SK-N-SH (cell line): ENCODE results near the gene HAVCR1.

Source experiments
- CHD2 ChIP-seq: fragments of 150-350 bp; IDR thresholded peaks from 2 replicates; pipeline ENCODE4 v1.6.1; 2018; ENCODE audit warnings: low read length; ENCODE audit not compliant: partially characterized antibody
- ELF1 ChIP-seq: IDR thresholded peaks from 2 replicates; pipeline ENCODE4 v1.4.0; 2012
- EZH2phosphoT487 ChIP-seq: fragments of 200-600 bp; sonication (generic); IDR thresholded peaks from 2 replicates; pipeline ENCODE4 v1.6.1; 2017; ENCODE audit warnings: low read depth, mixed run types, mild to moderate bottlenecking, antibody characterized with exemption, moderate library complexity, borderline replicate concordance
- GABPA ChIP-seq: IDR thresholded peaks from 2 replicates; pipeline ENCODE4 v1.4.0; 2012; ENCODE audit warnings: low read depth, mild to moderate bottlenecking
- GATA2 ChIP-seq: sonication (generic); formaldehyde crosslinking; IDR thresholded peaks from 2 replicates; pipeline ENCODE4 v1.5.0; 2020; ENCODE audit warnings: mild to moderate bottlenecking, missing genetic modification reagents
- MXI1 ChIP-seq: IDR thresholded peaks from 2 replicates; pipeline ENCODE4 v1.6.1; 2012; ENCODE audit warnings: mild to moderate bottlenecking, low read depth, low read length, improper control_type of control experiment
- SMC3 ChIP-seq: IDR thresholded peaks from 2 replicates; pipeline ENCODE4 v1.6.1; 2012; ENCODE audit warnings: low read depth, low read length, improper control_type of control experiment
- TF ChIP-seq, protein P1 (sequence below): IDR thresholded peaks from 2 replicates; pipeline ENCODE4 v1.4.0; 2012; ENCODE audit warnings: low read depth
- TF ChIP-seq, protein P2 (sequence below): fragments of 200-600 bp; sonication (generic); IDR thresholded peaks from 2 replicates; pipeline ENCODE4 v1.6.1; 2017; ENCODE audit warnings: antibody characterized with exemption, mild to moderate bottlenecking, moderate library complexity
- TF ChIP-seq, protein P3 (sequence below): IDR thresholded peaks from 2 replicates; pipeline ENCODE4 v1.6.1; 2012; ENCODE audit warnings: mild to moderate bottlenecking, low read depth, low read length, moderate library complexity

DNA sequence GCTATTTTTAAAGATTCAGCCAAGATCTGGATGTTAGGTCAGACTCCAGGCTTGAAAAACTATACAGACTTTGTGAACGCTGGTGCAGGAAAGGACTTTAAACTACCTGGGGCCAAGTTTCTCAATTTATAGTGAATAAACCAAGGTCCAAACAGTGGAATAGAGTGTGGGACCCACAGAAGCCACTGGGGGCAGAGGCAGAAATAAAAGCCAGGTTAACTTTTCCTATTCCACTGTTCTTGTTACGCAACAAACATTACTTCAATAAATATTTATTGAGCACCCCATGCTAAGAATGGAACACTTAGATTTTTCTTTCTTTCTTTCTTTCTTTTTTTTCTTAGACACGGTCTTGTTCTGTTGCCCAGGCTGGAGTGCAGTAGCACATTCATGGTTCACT lies 11.0 kb upstream of the HAVCR1 start:
- TF ChIP-seq, protein P1, sequence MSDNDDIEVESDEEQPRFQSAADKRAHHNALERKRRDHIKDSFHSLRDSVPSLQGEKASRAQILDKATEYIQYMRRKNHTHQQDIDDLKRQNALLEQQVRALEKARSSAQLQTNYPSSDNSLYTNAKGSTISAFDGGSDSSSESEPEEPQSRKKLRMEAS = no peak
- TF ChIP-seq ELF1 (no peak), GABPA (no peak), CHD2 (no peak), SMC3 (no peak), MXI1 (no peak), EZH2phosphoT487 (no peak), GATA2 (no peak)
- TF ChIP-seq, protein P2, sequence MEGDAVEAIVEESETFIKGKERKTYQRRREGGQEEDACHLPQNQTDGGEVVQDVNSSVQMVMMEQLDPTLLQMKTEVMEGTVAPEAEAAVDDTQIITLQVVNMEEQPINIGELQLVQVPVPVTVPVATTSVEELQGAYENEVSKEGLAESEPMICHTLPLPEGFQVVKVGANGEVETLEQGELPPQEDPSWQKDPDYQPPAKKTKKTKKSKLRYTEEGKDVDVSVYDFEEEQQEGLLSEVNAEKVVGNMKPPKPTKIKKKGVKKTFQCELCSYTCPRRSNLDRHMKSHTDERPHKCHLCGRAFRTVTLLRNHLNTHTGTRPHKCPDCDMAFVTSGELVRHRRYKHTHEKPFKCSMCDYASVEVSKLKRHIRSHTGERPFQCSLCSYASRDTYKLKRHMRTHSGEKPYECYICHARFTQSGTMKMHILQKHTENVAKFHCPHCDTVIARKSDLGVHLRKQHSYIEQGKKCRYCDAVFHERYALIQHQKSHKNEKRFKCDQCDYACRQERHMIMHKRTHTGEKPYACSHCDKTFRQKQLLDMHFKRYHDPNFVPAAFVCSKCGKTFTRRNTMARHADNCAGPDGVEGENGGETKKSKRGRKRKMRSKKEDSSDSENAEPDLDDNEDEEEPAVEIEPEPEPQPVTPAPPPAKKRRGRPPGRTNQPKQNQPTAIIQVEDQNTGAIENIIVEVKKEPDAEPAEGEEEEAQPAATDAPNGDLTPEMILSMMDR = peak; percentile 9; the same call in 1 of the 2 replicates
- TF ChIP-seq, protein P3, sequence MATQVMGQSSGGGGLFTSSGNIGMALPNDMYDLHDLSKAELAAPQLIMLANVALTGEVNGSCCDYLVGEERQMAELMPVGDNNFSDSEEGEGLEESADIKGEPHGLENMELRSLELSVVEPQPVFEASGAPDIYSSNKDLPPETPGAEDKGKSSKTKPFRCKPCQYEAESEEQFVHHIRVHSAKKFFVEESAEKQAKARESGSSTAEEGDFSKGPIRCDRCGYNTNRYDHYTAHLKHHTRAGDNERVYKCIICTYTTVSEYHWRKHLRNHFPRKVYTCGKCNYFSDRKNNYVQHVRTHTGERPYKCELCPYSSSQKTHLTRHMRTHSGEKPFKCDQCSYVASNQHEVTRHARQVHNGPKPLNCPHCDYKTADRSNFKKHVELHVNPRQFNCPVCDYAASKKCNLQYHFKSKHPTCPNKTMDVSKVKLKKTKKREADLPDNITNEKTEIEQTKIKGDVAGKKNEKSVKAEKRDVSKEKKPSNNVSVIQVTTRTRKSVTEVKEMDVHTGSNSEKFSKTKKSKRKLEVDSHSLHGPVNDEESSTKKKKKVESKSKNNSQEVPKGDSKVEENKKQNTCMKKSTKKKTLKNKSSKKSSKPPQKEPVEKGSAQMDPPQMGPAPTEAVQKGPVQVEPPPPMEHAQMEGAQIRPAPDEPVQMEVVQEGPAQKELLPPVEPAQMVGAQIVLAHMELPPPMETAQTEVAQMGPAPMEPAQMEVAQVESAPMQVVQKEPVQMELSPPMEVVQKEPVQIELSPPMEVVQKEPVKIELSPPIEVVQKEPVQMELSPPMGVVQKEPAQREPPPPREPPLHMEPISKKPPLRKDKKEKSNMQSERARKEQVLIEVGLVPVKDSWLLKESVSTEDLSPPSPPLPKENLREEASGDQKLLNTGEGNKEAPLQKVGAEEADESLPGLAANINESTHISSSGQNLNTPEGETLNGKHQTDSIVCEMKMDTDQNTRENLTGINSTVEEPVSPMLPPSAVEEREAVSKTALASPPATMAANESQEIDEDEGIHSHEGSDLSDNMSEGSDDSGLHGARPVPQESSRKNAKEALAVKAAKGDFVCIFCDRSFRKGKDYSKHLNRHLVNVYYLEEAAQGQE = no peak
